Natural killer cell (primary cell): Measurements from ENCODE around the gene PEX14. TPM values are rescaled to one million over a fixed set of nuclear protein-coding genes. Genes with fewer than 3 reads are reported as not detected.
A peak's percentile ranks its signal among the peaks of the same experiment; 100 is the strongest.

Experiments used
- ATAC-seq, 3 donors: fragments of 150-1000 bp in 2 of 3; fragments of 200-7000 bp in 1 of 3; cut with Tn5 transposase; 1 replicate in 1 of 3; 2 replicates in 2 of 3; pipeline ENCODE4 v1.10.0; 2021; ENCODE audit warnings: mild to moderate bottlenecking in 2 of 3, moderate library complexity in 2 of 3
- DNase-seq, 2 donors: peaks; one replicate each; pipeline versions ENCODE4 v3.0.0 to v3.0.0-alpha.2; 2013 to 2021; ENCODE audit warnings: mixed read lengths in 1 of 2
- H3K27ac ChIP-seq: one replicate; pipeline ENCODE4 v1.5.1; 2013; ENCODE audit warnings: mild to moderate bottlenecking, low read length
- H3K27me3 ChIP-seq: one replicate; pipeline ENCODE4 v1.6.1; 2013; ENCODE audit warnings: low read length; ENCODE audit not compliant: control insufficient read depth, insufficient read depth
- H3K36me3 ChIP-seq: one replicate; pipeline ENCODE4 v1.6.1; 2013; ENCODE audit warnings: low read length; ENCODE audit not compliant: control insufficient read depth, insufficient read depth
- H3K4me1 ChIP-seq: one replicate; pipeline ENCODE4 v1.6.1; 2013; ENCODE audit warnings: low read length; ENCODE audit not compliant: control insufficient read depth, insufficient read depth
- H3K4me3 ChIP-seq: one replicate; pipeline ENCODE4 v1.5.1; 2013; ENCODE audit warnings: low read length
- H3K9me3 ChIP-seq: one replicate; pipeline ENCODE4 v1.6.1; 2013; ENCODE audit warnings: low read length; ENCODE audit not compliant: control insufficient read depth, insufficient read depth
- H3K27ac Mint-ChIP-seq, 2 donors: one replicate each; pipeline ENCODE4 v1.8.0; 2022; ENCODE audit warnings: mild to moderate bottlenecking in 2 of 2, mixed read lengths in 2 of 2, moderate library complexity in 1 of 2
- H3K27me3 Mint-ChIP-seq, 2 donors: one replicate each; pipeline ENCODE4 v1.8.0; 2022; ENCODE audit warnings: low read depth in 2 of 2, mixed read lengths in 2 of 2
- H3K36me3 Mint-ChIP-seq: one replicate; pipeline ENCODE4 v1.8.0; 2022; ENCODE audit warnings: mixed read lengths
- H3K4me1 Mint-ChIP-seq, 2 donors: one replicate each; pipeline ENCODE4 v1.8.0; 2022; ENCODE audit warnings: mixed read lengths in 2 of 2
- H3K4me3 Mint-ChIP-seq: one replicate; pipeline ENCODE4 v1.8.0; 2022; ENCODE audit warnings: mild to moderate bottlenecking, moderate library complexity, mixed read lengths
- H3K9me3 Mint-ChIP-seq, 2 donors: one replicate each; pipeline ENCODE4 v1.8.0; 2022; ENCODE audit warnings: mixed read lengths in 2 of 2
- CTCF ChIP-seq: fragments of 200-600 bp; IDR thresholded peaks from one replicate; pipeline ENCODE4 v1.8.0; 2022; ENCODE audit warnings: antibody characterized with exemption
- WGBS: methylation state at CpG from one replicate; pipeline ENCODE4 v1.1.7; 2013; ENCODE audit warnings: missing lambda C conversion rate; ENCODE audit not compliant: insufficient coverage; 5-methylcytosine and 5-hydroxymethylcytosine counted together
- intact Hi-C: fragments of 100-400 bp; cut with micrococcal nuclease; formaldehyde crosslinking; loops from one replicate; pipeline ENCODE4 v1.14.2; 2022
- total RNA-seq, 4 donors: library from RNA; stranded (reverse); fragments of 120-200 nt in 1 of 4; gene quantifications; one replicate each; pipeline versions ENCODE4 v1.2.3 to v1.2.4, GENCODE V29; 2013 to 2022

The PEX14 gene
- total RNA-seq, 3 donors from 2014 or later (not counting 1 experiment from before 2014, with no cell fraction given) = 21.4 to 27.3 (median 24.1) TPM

- Histone ChIP-seq H3K4me1 (peaks cover 14% of the 10 kb centered on the region), H3K4me3 (no peak overlapping the region), H3K36me3 (no peaks in the 10 kb centered on the region), H3K27me3 (no peaks in the 10 kb centered on the region), H3K27ac (no peak overlapping the region), H3K9me3 (no peaks in the 10 kb centered on the region)
- DNase-seq = no peak
- no peaks in the 10 kb centered on the region for H3K27me3 Mint-ChIP-seq
- no peaks in the 10 kb centered on the region for H3K36me3 Mint-ChIP-seq
- ATAC-seq = no peak
- H3K4me3 Mint-ChIP-seq = no peak overlapping the region
- 60% methylated on average over 3 of the region's 3 CpGs for WGBS
- H3K4me1 Mint-ChIP-seq = peaks cover 42 to 51% of the 10 kb centered on the region in 2 donors
- TF ChIP-seq CTCF = no peak
- peak overlapping the region; percentile 17 to 98 for H3K27ac Mint-ChIP-seq
- intact Hi-C loops = no loop called here
- H3K9me3 Mint-ChIP-seq = no peaks in the 10 kb centered on the region
Measured at GRCh38 chr1:10522322-10522860, 47.6 kb downstream of the PEX14 start.

- TF ChIP-seq CTCF = no peak
- H3K27ac ChIP-seq = peak overlapping the region; percentile 86
- DNase-seq = peak; percentile 54 to 71
- ATAC-seq = peak; percentile 87 to 94 (median 92)
- H3K4me1 ChIP-seq = peaks cover 14% of the 10 kb centered on the region
- intact Hi-C loops = loop anchor here (1.0 kb wide), 2 partner anchors 14 to 30 kb away; no protein-coding TSS in a partner anchor
- WGBS = 27% methylated on average over 5 of the region's 5 CpGs
- H3K36me3 Mint-ChIP-seq = no peaks in the 10 kb centered on the region
- no peaks in the 10 kb centered on the region for H3K9me3 ChIP-seq
- no peaks in the 10 kb centered on the region for H3K27me3 Mint-ChIP-seq
- peaks cover 42 to 58% of the 10 kb centered on the region in 2 donors for H3K4me1 Mint-ChIP-seq
- no peaks in the 10 kb centered on the region for H3K9me3 Mint-ChIP-seq
- H3K4me3 Mint-ChIP-seq = peak overlapping the region; percentile 81
- H3K27me3 ChIP-seq = no peaks in the 10 kb centered on the region
- H3K27ac Mint-ChIP-seq = peak overlapping the region; percentile 94 to 98
- H3K36me3 ChIP-seq = no peaks in the 10 kb centered on the region
- H3K4me3 ChIP-seq = no peak overlapping the region
Measured at GRCh38 chr1:10525208-10525607, 50.5 kb downstream of the PEX14 start.

- Histone ChIP-seq H3K4me1 (peaks cover 14% of the 10 kb centered on the region), H3K9me3 (no peaks in the 10 kb centered on the region), H3K27me3 (no peaks in the 10 kb centered on the region), H3K4me3 (no peak overlapping the region), H3K27ac (no peak overlapping the region), H3K36me3 (no peaks in the 10 kb centered on the region)
- Mint-ChIP-seq H3K36me3 (no peaks in the 10 kb centered on the region), H3K4me1 (peaks cover 26 to 42% of the 10 kb centered on the region in 2 donors), H3K27me3 (no peaks in the 10 kb centered on the region), H3K27ac (peak overlapping the region; percentile 39 to 48), H3K9me3 (no peaks in the 10 kb centered on the region), H3K4me3 (no peak overlapping the region)
- no peak for TF ChIP-seq CTCF
- ATAC-seq (no peak), DNase-seq (no peak)
- WGBS = 91% methylated on average over 13 of the region's 13 CpGs
- intact Hi-C loops = no loop called here
Measured at GRCh38 chr1:10528066-10529014, 53.6 kb downstream of the PEX14 start.
